WTC11 (cell line): Measurements from ENCODE around the gene ECT2L. TPM values are rescaled to one million over a fixed set of nuclear protein-coding genes. Genes with fewer than 3 reads are reported as not detected.

Source experiments
- ATAC-seq: fragments of 200-7000 bp; cut with Tn5 transposase; 2 replicates; pipeline ENCODE4 v1.10.0; 2021; ENCODE audit warnings: mild to moderate bottlenecking, moderate library complexity
- CTCF ChIA-PET: fragments of 300-600 bp; sonication (Branson Sonifier 250); formaldehyde crosslinking; loops from one replicate; lab custom pipeline; 2021; ENCODE audit warnings: antibody characterized with exemption; lab: Charles Lee
- POLR2A ChIA-PET: fragments of 350-600 bp; sonication (Branson Sonifier 250); formaldehyde crosslinking; loops from one replicate; lab custom pipeline; 2021; ENCODE audit warnings: antibody characterized with exemption; lab: Charles Lee
- DNase-seq: peaks from one replicate; pipeline ENCODE4 v3.0.0; 2021; ENCODE audit warnings: low spot score
- H3K27ac Mint-ChIP-seq: 2 replicates; pipeline ENCODE4 v1.8.0; 2021; ENCODE audit warnings: mixed read lengths
- H3K27me3 Mint-ChIP-seq: 2 replicates; pipeline ENCODE4 v1.8.0; 2021; ENCODE audit warnings: low read depth, mild to moderate bottlenecking, moderate library complexity, mixed read lengths
- H3K36me3 Mint-ChIP-seq: 2 replicates; pipeline ENCODE4 v1.8.0; 2021; ENCODE audit warnings: mixed read lengths
- H3K4me1 Mint-ChIP-seq: 2 replicates; pipeline ENCODE4 v1.8.0; 2022; ENCODE audit warnings: mixed read lengths
- H3K4me3 Mint-ChIP-seq: 2 replicates; pipeline ENCODE4 v1.8.0; 2021; ENCODE audit warnings: mild to moderate bottlenecking, moderate library complexity, mixed read lengths
- H3K9me3 Mint-ChIP-seq: 2 replicates; pipeline ENCODE4 v1.8.0; 2021; ENCODE audit warnings: mixed read lengths
- CBFB ChIP-seq: sonication (generic); formaldehyde crosslinking; IDR thresholded peaks from 2 replicates; pipeline ENCODE4 v1.8.1; 2022; ENCODE audit warnings: mild to moderate bottlenecking, low read depth, missing genetic modification reagents
- GABPB1 ChIP-seq: sonication (generic); formaldehyde crosslinking; IDR thresholded peaks from 2 replicates; pipeline ENCODE4 v1.8.1; 2023; ENCODE audit warnings: mild to moderate bottlenecking, missing genetic modification reagents
- GRHL2 ChIP-seq: fragments of 250-450 bp; sonication (Bioruptor Pico); IDR thresholded peaks from 2 replicates; pipeline ENCODE4 v1.8.0; 2022; ENCODE audit warnings: mild to moderate bottlenecking, moderate library complexity; ENCODE audit not compliant: insufficient replicate concordance, severe bottlenecking
- JUN ChIP-seq: sonication (generic); formaldehyde crosslinking; IDR thresholded peaks from 2 replicates; pipeline ENCODE4 v1.8.0; 2023; ENCODE audit warnings: mild to moderate bottlenecking, missing genetic modification reagents
- MYBL2 ChIP-seq: sonication (generic); formaldehyde crosslinking; IDR thresholded peaks from 2 replicates; pipeline ENCODE4 v1.8.1; 2023; ENCODE audit warnings: mild to moderate bottlenecking, moderate library complexity, missing genetic modification reagents
- TCF7 ChIP-seq: sonication (generic); formaldehyde crosslinking; IDR thresholded peaks from 2 replicates; pipeline ENCODE4 v1.8.0; 2022; ENCODE audit warnings: mild to moderate bottlenecking, low read depth, missing genetic modification reagents, moderate library complexity
- ZBTB21 ChIP-seq: sonication (generic); formaldehyde crosslinking; IDR thresholded peaks from 2 replicates; pipeline ENCODE4 v1.8.1; 2023; ENCODE audit warnings: mild to moderate bottlenecking, missing genetic modification reagents, borderline replicate concordance
- ZNF121 ChIP-seq: sonication (generic); formaldehyde crosslinking; IDR thresholded peaks from 2 replicates; pipeline ENCODE4 v1.8.0; 2023; ENCODE audit warnings: missing genetic modification reagents
- ZNF416 ChIP-seq: fragments of 250-450 bp; sonication (Bioruptor Pico); IDR thresholded peaks from 2 replicates; pipeline ENCODE4 v1.9.0; 2021; ENCODE audit warnings: mild to moderate bottlenecking, inconsistent platforms
- total RNA-seq: library from RNA; stranded (reverse); gene quantifications from 3 replicates; pipeline ENCODE4 v1.2.3, GENCODE V29; 2021
- TF ChIP-seq, protein P1 (sequence below): sonication (generic); formaldehyde crosslinking; IDR thresholded peaks from 2 replicates; pipeline ENCODE4 v1.8.1; 2022; ENCODE audit warnings: low read depth, mild to moderate bottlenecking, moderate library complexity, missing genetic modification reagents, borderline replicate concordance
- TF ChIP-seq, protein P2 (sequence below): sonication (generic); formaldehyde crosslinking; IDR thresholded peaks from 2 replicates; pipeline ENCODE4 v1.8.0; 2022; ENCODE audit warnings: mild to moderate bottlenecking, missing genetic modification reagents
- TF ChIP-seq, protein P3 (sequence below): fragments of 250-450 bp; sonication (Bioruptor Pico); IDR thresholded peaks from 2 replicates; pipeline ENCODE4 v1.9.0; 2021; ENCODE audit warnings: mild to moderate bottlenecking
- TF ChIP-seq, protein P4 (sequence below): sonication (generic); formaldehyde crosslinking; IDR thresholded peaks from 2 replicates; pipeline ENCODE4 v1.8.0; 2022; ENCODE audit warnings: mild to moderate bottlenecking, missing genetic modification reagents
- TF ChIP-seq, protein P5 (sequence below): fragments of 200-600 bp; IDR thresholded peaks from 2 replicates; pipeline ENCODE4 v1.8.0; 2022; ENCODE audit warnings: antibody characterized with exemption
- TF ChIP-seq, protein P6 (sequence below): sonication (generic); formaldehyde crosslinking; IDR thresholded peaks from 2 replicates; pipeline ENCODE4 v1.8.0; 2022; ENCODE audit warnings: missing genetic modification reagents
- TF ChIP-seq, protein P7 (sequence below): sonication (generic); formaldehyde crosslinking; IDR thresholded peaks from 2 replicates; pipeline ENCODE4 v1.8.0; 2023; ENCODE audit warnings: missing genetic modification reagents
- TF ChIP-seq, protein P8 (sequence below): sonication (generic); formaldehyde crosslinking; IDR thresholded peaks from 2 replicates; pipeline ENCODE4 v1.8.0; 2023; ENCODE audit warnings: mild to moderate bottlenecking, missing genetic modification reagents
- TF ChIP-seq, protein P9 (sequence below): sonication (generic); formaldehyde crosslinking; conservative IDR thresholded peaks from 2 replicates; pipeline ENCODE4 v1.8.1; 2022; ENCODE audit warnings: mild to moderate bottlenecking, missing genetic modification reagents

The ECT2L gene
- total RNA-seq, 1 experiment from 2014 or later = not detected

DNA sequence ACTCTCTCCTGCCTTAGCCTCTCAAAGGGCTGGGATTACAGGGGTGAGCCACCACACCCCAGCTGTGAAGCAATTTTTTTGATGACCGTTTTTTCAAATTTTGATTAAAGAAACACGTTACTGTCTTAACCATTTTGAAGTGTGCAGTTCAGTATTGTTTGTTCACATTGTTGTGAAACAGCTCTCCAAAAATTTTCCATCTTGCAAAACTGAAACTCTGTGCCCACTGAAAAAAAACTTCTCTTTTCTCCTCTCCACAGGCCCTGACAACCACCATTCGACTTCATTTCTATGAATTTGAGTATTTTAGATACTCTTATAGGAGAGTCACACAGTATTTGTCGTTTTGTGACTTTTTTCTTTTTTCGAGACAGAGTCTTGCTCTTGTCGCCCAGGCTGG is 53.9 kb downstream of the ECT2L start:
- TF ChIP-seq, protein P1, sequence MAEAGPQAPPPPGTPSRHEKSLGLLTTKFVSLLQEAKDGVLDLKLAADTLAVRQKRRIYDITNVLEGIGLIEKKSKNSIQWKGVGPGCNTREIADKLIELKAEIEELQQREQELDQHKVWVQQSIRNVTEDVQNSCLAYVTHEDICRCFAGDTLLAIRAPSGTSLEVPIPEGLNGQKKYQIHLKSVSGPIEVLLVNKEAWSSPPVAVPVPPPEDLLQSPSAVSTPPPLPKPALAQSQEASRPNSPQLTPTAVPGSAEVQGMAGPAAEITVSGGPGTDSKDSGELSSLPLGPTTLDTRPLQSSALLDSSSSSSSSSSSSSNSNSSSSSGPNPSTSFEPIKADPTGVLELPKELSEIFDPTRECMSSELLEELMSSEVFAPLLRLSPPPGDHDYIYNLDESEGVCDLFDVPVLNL (CRISPR knock-in tag) = no peak
- TF ChIP-seq, protein P2, sequence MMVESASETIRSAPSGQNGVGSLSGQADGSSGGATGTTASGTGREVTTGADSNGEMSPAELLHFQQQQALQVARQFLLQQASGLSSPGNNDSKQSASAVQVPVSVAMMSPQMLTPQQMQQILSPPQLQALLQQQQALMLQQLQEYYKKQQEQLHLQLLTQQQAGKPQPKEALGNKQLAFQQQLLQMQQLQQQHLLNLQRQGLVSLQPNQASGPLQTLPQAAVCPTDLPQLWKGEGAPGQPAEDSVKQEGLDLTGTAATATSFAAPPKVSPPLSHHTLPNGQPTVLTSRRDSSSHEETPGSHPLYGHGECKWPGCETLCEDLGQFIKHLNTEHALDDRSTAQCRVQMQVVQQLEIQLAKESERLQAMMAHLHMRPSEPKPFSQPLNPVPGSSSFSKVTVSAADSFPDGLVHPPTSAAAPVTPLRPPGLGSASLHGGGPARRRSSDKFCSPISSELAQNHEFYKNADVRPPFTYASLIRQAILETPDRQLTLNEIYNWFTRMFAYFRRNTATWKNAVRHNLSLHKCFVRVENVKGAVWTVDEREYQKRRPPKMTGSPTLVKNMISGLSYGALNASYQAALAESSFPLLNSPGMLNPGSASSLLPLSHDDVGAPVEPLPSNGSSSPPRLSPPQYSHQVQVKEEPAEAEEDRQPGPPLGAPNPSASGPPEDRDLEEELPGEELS (CRISPR knock-in tag) = no peak
- no peak for TF ChIP-seq ZNF121 (CRISPR knock-in tag)
- Mint-ChIP-seq H3K9me3 (peaks cover 3% of the 10 kb centered on the region), H3K4me3 (no peak overlapping the region), H3K36me3 (no peaks in the 10 kb centered on the region), H3K27me3 (no peaks in the 10 kb centered on the region), H3K4me1 (peaks cover 3% of the 10 kb centered on the region), H3K27ac (no peak overlapping the region)
- ATAC-seq (no peak), DNase-seq (no peak)
- CTCF ChIA-PET = no interaction called here
- POLR2A ChIA-PET = no interaction called here

DNA sequence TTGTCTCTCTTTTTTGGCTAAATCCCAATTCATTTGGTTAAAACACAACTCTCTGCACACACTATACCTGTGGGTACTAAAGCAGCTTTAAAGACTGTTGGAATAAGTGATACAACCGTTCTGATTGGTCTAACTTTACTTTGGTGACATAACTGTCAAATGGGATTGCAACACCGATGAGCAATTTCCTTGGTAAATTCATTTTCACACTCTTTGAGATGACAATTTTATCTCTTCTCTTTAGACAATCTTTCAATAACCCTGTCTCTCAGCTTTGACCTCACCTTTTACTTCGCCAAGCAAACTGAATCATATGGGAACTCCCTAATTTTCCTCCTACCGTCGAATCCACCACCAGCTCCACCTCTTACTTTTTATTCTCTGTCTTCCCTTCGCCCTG is 60.8 kb downstream of the ECT2L start:
- H3K9me3 Mint-ChIP-seq = peaks cover 4% of the 10 kb centered on the region
- ATAC-seq (no peak), DNase-seq (no peak)
- no peaks in the 10 kb centered on the region; the same call in 1 of the 2 replicates for H3K27me3 Mint-ChIP-seq
- peaks cover 8% of the 10 kb centered on the region for H3K4me1 Mint-ChIP-seq
- H3K27ac Mint-ChIP-seq = no peak overlapping the region
- ChIA-PET POLR2A (no interaction called here), CTCF (no interaction called here)
- H3K4me3 Mint-ChIP-seq = no peak overlapping the region
- no peaks in the 10 kb centered on the region for H3K36me3 Mint-ChIP-seq
- TF ChIP-seq, protein P3, sequence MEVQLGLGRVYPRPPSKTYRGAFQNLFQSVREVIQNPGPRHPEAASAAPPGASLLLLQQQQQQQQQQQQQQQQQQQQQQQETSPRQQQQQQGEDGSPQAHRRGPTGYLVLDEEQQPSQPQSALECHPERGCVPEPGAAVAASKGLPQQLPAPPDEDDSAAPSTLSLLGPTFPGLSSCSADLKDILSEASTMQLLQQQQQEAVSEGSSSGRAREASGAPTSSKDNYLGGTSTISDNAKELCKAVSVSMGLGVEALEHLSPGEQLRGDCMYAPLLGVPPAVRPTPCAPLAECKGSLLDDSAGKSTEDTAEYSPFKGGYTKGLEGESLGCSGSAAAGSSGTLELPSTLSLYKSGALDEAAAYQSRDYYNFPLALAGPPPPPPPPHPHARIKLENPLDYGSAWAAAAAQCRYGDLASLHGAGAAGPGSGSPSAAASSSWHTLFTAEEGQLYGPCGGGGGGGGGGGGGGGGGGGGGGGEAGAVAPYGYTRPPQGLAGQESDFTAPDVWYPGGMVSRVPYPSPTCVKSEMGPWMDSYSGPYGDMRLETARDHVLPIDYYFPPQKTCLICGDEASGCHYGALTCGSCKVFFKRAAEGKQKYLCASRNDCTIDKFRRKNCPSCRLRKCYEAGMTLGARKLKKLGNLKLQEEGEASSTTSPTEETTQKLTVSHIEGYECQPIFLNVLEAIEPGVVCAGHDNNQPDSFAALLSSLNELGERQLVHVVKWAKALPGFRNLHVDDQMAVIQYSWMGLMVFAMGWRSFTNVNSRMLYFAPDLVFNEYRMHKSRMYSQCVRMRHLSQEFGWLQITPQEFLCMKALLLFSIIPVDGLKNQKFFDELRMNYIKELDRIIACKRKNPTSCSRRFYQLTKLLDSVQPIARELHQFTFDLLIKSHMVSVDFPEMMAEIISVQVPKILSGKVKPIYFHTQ (CRISPR knock-in tag) = no peak
- no peak for TF ChIP-seq ZBTB21
- no peak for TF ChIP-seq JUN (CRISPR knock-in tag)
- TF ChIP-seq ZNF416 (CRISPR knock-in tag) = no peak
- TF ChIP-seq, protein P4, sequence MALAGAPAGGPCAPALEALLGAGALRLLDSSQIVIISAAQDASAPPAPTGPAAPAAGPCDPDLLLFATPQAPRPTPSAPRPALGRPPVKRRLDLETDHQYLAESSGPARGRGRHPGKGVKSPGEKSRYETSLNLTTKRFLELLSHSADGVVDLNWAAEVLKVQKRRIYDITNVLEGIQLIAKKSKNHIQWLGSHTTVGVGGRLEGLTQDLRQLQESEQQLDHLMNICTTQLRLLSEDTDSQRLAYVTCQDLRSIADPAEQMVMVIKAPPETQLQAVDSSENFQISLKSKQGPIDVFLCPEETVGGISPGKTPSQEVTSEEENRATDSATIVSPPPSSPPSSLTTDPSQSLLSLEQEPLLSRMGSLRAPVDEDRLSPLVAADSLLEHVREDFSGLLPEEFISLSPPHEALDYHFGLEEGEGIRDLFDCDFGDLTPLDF = no peak
- TF ChIP-seq, protein P5, sequence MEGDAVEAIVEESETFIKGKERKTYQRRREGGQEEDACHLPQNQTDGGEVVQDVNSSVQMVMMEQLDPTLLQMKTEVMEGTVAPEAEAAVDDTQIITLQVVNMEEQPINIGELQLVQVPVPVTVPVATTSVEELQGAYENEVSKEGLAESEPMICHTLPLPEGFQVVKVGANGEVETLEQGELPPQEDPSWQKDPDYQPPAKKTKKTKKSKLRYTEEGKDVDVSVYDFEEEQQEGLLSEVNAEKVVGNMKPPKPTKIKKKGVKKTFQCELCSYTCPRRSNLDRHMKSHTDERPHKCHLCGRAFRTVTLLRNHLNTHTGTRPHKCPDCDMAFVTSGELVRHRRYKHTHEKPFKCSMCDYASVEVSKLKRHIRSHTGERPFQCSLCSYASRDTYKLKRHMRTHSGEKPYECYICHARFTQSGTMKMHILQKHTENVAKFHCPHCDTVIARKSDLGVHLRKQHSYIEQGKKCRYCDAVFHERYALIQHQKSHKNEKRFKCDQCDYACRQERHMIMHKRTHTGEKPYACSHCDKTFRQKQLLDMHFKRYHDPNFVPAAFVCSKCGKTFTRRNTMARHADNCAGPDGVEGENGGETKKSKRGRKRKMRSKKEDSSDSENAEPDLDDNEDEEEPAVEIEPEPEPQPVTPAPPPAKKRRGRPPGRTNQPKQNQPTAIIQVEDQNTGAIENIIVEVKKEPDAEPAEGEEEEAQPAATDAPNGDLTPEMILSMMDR = no peak
- no peak for TF ChIP-seq TCF7 (CRISPR knock-in tag)
- no peak for TF ChIP-seq ZNF121 (CRISPR knock-in tag)
- TF ChIP-seq GRHL2 (CRISPR knock-in tag) = no peak
- no peak for TF ChIP-seq CBFB (CRISPR knock-in tag)
- TF ChIP-seq, protein P6, sequence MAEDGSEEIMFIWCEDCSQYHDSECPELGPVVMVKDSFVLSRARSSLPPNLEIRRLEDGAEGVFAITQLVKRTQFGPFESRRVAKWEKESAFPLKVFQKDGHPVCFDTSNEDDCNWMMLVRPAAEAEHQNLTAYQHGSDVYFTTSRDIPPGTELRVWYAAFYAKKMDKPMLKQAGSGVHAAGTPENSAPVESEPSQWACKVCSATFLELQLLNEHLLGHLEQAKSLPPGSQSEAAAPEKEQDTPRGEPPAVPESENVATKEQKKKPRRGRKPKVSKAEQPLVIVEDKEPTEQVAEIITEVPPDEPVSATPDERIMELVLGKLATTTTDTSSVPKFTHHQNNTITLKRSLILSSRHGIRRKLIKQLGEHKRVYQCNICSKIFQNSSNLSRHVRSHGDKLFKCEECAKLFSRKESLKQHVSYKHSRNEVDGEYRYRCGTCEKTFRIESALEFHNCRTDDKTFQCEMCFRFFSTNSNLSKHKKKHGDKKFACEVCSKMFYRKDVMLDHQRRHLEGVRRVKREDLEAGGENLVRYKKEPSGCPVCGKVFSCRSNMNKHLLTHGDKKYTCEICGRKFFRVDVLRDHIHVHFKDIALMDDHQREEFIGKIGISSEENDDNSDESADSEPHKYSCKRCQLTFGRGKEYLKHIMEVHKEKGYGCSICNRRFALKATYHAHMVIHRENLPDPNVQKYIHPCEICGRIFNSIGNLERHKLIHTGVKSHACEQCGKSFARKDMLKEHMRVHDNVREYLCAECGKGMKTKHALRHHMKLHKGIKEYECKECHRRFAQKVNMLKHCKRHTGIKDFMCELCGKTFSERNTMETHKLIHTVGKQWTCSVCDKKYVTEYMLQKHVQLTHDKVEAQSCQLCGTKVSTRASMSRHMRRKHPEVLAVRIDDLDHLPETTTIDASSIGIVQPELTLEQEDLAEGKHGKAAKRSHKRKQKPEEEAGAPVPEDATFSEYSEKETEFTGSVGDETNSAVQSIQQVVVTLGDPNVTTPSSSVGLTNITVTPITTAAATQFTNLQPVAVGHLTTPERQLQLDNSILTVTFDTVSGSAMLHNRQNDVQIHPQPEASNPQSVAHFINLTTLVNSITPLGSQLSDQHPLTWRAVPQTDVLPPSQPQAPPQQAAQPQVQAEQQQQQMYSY = no peak
- TF ChIP-seq MYBL2 (CRISPR knock-in tag) = no peak
- TF ChIP-seq, protein P7, sequence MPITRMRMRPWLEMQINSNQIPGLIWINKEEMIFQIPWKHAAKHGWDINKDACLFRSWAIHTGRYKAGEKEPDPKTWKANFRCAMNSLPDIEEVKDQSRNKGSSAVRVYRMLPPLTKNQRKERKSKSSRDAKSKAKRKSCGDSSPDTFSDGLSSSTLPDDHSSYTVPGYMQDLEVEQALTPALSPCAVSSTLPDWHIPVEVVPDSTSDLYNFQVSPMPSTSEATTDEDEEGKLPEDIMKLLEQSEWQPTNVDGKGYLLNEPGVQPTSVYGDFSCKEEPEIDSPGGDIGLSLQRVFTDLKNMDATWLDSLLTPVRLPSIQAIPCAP (CRISPR knock-in tag) = no peak
- TF ChIP-seq, protein P8, sequence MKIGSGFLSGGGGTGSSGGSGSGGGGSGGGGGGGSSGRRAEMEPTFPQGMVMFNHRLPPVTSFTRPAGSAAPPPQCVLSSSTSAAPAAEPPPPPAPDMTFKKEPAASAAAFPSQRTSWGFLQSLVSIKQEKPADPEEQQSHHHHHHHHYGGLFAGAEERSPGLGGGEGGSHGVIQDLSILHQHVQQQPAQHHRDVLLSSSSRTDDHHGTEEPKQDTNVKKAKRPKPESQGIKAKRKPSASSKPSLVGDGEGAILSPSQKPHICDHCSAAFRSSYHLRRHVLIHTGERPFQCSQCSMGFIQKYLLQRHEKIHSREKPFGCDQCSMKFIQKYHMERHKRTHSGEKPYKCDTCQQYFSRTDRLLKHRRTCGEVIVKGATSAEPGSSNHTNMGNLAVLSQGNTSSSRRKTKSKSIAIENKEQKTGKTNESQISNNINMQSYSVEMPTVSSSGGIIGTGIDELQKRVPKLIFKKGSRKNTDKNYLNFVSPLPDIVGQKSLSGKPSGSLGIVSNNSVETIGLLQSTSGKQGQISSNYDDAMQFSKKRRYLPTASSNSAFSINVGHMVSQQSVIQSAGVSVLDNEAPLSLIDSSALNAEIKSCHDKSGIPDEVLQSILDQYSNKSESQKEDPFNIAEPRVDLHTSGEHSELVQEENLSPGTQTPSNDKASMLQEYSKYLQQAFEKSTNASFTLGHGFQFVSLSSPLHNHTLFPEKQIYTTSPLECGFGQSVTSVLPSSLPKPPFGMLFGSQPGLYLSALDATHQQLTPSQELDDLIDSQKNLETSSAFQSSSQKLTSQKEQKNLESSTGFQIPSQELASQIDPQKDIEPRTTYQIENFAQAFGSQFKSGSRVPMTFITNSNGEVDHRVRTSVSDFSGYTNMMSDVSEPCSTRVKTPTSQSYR (CRISPR knock-in tag) = no peak
- no peak for TF ChIP-seq GABPB1 (CRISPR knock-in tag)
- TF ChIP-seq, protein P9, sequence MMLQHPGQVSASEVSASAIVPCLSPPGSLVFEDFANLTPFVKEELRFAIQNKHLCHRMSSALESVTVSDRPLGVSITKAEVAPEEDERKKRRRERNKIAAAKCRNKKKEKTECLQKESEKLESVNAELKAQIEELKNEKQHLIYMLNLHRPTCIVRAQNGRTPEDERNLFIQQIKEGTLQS = no peak
